GM13977 (cell line): ENCODE results near the gene GAP43.

ENCODE experiments used
- DNase-seq: peaks from one replicate; pipeline ENCODE4 v3.0.0; 2012; ENCODE audit warnings: low spot score
- in situ Hi-C: fragments of 300-500 bp; cut with MboI; formaldehyde crosslinking; loops from one replicate; pipeline ENCODE4 v1.12.0; 2022; ENCODE audit warnings: low sequenced_read_pairs, low pct_unique_long_range_greater_than_20kb, mixed read lengths, inconsistent platforms; ENCODE audit not compliant: unreplicated experiment
- TF ChIP-seq, protein P1 (sequence below): IDR thresholded peaks from 2 replicates; pipeline ENCODE4 v1.5.1; 2012; ENCODE audit warnings: mild to moderate bottlenecking, control low read depth; ENCODE audit not compliant: insufficient read depth; ENCODE audit errors: extremely low read depth, missing control alignments

GAP43 gene

GRCh38 chr3:115658337-115659181, 35.2 kb downstream of the GAP43 start:
- in situ Hi-C loops = no loop called here
- TF ChIP-seq, protein P1, sequence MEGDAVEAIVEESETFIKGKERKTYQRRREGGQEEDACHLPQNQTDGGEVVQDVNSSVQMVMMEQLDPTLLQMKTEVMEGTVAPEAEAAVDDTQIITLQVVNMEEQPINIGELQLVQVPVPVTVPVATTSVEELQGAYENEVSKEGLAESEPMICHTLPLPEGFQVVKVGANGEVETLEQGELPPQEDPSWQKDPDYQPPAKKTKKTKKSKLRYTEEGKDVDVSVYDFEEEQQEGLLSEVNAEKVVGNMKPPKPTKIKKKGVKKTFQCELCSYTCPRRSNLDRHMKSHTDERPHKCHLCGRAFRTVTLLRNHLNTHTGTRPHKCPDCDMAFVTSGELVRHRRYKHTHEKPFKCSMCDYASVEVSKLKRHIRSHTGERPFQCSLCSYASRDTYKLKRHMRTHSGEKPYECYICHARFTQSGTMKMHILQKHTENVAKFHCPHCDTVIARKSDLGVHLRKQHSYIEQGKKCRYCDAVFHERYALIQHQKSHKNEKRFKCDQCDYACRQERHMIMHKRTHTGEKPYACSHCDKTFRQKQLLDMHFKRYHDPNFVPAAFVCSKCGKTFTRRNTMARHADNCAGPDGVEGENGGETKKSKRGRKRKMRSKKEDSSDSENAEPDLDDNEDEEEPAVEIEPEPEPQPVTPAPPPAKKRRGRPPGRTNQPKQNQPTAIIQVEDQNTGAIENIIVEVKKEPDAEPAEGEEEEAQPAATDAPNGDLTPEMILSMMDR = no peak
- DNase-seq = peak; percentile 81

DNA sequence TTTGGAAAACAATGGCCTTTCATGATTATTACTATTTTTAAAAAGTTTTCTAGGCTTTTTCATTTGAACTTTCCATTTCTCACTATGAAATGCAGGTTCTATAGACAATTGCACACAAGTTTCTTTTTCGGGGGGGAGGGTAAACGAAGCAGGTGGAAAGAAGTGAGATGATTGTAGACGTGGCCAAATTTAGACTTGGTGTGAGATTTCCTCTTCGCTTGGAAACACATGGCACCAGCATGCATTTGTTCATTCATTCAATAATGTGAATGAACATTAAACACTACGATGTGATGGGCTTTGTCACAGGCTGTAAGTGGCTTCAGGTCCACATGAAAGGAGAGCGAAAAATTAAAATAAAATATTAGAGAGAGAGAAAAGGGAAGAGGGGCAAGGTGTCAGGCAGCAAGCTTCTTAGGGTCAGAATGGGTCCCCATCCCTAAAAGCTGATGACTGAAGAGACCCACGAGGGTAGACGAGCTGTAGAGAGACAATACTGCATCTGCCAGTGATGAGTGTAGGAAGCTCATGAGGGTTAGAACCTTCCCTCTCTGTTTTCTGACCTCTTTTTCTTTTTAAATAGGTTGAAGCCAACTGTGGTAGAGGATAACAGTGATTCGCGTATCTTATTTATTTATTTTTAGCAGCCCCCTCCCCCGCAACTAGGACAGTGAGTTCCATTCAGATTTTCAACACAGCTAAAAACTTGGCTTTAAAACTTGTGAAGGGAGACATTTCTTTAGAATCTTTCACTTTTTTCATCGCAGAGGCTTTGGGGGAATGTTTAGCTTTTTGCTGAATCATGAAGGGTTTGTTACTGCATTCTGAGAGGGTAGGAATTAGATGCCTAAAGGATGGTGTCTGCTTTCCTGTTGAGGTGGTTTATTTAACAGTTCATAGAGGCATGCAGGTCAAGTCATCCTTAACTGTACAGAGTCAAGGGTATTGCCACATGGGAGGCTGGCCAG, 36.2 kb downstream of the GAP43 start:
- TF ChIP-seq, protein P1 = no peak
- in situ Hi-C loops = no loop called here
- DNase-seq = peak; percentile 40

GRCh38 chr3:115660646-115661337, 37.5 kb downstream of the GAP43 start:
- DNase-seq = no peak
- in situ Hi-C loops = no loop called here
- TF ChIP-seq, protein P1 = no peak

GRCh38 chr3:115662356-115662755, 39.0 kb downstream of the GAP43 start:
- in situ Hi-C loops = no loop called here
- no peak for DNase-seq
- TF ChIP-seq, protein P1 = no peak

DNA sequence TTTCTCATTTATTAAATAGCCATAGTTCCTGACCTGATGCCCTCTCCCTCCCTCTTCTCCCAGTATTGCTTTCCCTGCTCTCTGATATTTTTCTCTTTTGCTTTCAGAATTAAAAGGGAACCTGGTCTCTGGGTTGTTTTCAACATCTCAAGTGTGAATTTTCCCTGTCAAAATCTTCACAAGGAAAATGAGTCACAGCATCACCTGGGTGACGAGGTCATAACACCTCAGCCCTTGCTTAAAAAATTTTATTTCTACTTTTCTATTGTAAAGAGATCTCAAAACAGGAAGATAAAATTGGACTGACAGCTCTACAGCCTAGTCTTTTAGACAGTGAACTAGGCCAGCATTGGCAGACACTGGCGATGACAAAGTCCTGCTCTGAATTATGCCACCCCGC, 40.1 kb downstream of the GAP43 start:
- DNase-seq = no peak
- in situ Hi-C loops = no loop called here
- TF ChIP-seq, protein P1 = no peak

DNA sequence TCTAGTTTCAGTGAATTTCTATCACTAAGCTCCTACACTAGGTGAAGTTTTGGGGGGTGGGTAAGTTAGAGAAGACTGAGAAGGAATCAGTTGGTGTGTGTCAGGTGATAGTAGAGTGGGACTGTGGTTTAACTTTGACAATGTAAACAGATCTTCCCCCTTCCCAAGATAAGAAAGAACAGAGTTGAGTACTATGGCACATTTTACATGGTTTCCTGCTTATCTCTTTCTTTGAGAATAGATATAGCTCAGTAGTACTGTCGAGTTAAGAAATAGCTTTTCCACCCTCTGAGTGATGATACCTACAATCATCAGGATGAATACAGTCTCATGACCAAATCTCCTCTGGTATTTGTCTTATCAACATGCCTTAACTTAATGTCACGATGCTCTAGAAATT, 42.8 kb downstream of the GAP43 start:
- TF ChIP-seq, protein P1 = no peak
- in situ Hi-C loops = no loop called here
- DNase-seq = no peak
